Central memory CD8-positive, alpha-beta T cell (primary cell): ENCODE results near the gene AXL.
"Not testable (repeated sequence)": the region's sequence is repeated elsewhere in the genome, so short reads cannot be mapped to it uniquely, and the experiment has no call there.

ENCODE experiments used
- ATAC-seq: fragments of 150-1000 bp; cut with Tn5 transposase; replicated peaks from 2 replicates; pipeline ENCODE4 v1.10.0; 2022; ENCODE audit warnings: mild to moderate bottlenecking, moderate FRiP score, moderate number of reproducible peaks; ENCODE audit not compliant: poor library complexity, severe bottlenecking; ENCODE audit errors: extremely low read depth
- DNase-seq, 2 donors: peaks; one replicate each; pipeline ENCODE4 v3.0.0; 2021; ENCODE audit warnings: low spot score in 2 of 2
- H3K27ac Mint-ChIP-seq: one replicate; pipeline ENCODE4 v1.8.0; 2022; ENCODE audit warnings: low read depth, mild to moderate bottlenecking, moderate library complexity, mixed read lengths
- H3K27me3 Mint-ChIP-seq: one replicate; pipeline ENCODE4 v1.8.0; 2022; ENCODE audit warnings: mixed read lengths
- H3K36me3 Mint-ChIP-seq: one replicate; pipeline ENCODE4 v1.8.0; 2022; ENCODE audit warnings: mild to moderate bottlenecking, moderate library complexity, mixed read lengths; ENCODE audit not compliant: insufficient read depth
- H3K4me1 Mint-ChIP-seq: one replicate; pipeline ENCODE4 v1.8.0; 2022; ENCODE audit warnings: mixed read lengths
- H3K4me3 Mint-ChIP-seq: one replicate; pipeline ENCODE4 v1.8.0; 2022; ENCODE audit warnings: mild to moderate bottlenecking, moderate library complexity, mixed read lengths
- H3K9me3 Mint-ChIP-seq: one replicate; pipeline ENCODE4 v1.8.0; 2022; ENCODE audit warnings: mixed read lengths

Gene AXL

DNA sequence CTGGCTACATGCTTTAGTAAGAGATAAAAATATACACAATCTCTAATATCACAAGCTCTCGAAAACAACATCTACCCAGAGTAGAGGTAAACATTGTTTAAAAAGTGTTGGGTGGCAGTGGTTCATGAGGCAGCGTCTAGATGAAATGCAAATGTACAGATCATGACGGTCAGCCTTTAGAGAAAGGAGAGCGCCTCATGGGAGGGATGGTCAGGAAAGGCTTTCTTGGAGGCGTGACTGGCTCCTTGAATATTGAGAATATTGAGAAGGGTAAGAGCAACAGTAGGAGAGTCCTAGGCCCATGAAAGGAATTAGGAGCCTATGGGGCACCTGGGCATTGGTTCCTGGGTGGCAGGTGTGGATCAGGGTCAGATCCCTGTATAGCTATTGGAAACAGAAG is 55.8 kb downstream of the AXL start:
- Mint-ChIP-seq H3K4me3 (no peak overlapping the region), H3K27ac (no peak overlapping the region), H3K27me3 (no peaks in the 10 kb centered on the region), H3K4me1 (peaks cover 12% of the 10 kb centered on the region), H3K9me3 (no peaks in the 10 kb centered on the region), H3K36me3 (peaks cover 93% of the 10 kb centered on the region)
- DNase-seq, result no peak
- no peak for ATAC-seq

DNA sequence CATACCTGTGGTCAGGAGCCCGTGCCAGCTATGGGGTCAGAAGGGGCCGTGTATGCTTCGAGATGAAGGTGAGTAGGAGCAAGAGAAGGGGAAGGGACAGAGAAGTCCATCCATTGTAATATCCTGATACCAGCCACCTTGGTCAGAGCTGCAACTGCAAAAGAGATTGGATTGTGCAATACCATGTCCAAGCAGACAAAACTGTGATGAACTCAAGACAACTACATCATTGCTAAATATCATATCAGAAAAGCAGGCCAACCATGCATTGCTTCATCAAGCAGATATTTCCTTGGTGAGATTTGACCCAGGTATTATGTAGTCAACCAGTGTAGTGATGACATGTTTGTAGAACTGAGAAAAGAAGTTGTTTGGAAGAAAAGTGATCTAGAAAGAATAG is 57.2 kb downstream of the AXL start:
- H3K4me3 Mint-ChIP-seq, result no peak overlapping the region
- DNase-seq (no peak), ATAC-seq (no peak)
- H3K27ac Mint-ChIP-seq, result no peak overlapping the region
- no peaks in the 10 kb centered on the region for H3K9me3 Mint-ChIP-seq
- H3K27me3 Mint-ChIP-seq, result no peaks in the 10 kb centered on the region
- peaks cover 12% of the 10 kb centered on the region for H3K4me1 Mint-ChIP-seq
- H3K36me3 Mint-ChIP-seq, result peaks cover 95% of the 10 kb centered on the region

DNA sequence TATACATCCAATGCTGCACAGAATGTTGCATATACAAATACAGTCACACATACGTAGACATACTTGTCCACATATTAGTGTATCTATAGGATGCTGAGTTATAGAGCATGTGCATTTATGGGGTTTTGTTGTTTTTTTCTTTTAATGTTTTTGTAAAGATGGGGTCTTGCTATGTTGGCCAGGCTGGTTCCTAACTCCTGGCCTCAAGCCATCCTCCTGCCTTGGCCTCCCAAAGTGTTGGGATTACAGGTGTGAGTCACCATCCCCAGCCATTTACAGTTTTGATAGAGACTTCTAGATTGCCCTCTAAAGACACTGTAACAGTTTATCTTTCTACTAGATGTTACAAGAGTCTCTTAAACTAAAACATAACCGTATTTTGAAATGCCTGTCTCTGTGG is 59.5 kb downstream of the AXL start:
- no peak for DNase-seq
- Mint-ChIP-seq H3K36me3 (peaks cover 91% of the 10 kb centered on the region), H3K4me3 (no peak overlapping the region), H3K4me1 (peaks cover 6% of the 10 kb centered on the region), H3K27me3 (no peaks in the 10 kb centered on the region), H3K9me3 (no peaks in the 10 kb centered on the region), H3K27ac (no peak overlapping the region)
- no peak for ATAC-seq

DNA sequence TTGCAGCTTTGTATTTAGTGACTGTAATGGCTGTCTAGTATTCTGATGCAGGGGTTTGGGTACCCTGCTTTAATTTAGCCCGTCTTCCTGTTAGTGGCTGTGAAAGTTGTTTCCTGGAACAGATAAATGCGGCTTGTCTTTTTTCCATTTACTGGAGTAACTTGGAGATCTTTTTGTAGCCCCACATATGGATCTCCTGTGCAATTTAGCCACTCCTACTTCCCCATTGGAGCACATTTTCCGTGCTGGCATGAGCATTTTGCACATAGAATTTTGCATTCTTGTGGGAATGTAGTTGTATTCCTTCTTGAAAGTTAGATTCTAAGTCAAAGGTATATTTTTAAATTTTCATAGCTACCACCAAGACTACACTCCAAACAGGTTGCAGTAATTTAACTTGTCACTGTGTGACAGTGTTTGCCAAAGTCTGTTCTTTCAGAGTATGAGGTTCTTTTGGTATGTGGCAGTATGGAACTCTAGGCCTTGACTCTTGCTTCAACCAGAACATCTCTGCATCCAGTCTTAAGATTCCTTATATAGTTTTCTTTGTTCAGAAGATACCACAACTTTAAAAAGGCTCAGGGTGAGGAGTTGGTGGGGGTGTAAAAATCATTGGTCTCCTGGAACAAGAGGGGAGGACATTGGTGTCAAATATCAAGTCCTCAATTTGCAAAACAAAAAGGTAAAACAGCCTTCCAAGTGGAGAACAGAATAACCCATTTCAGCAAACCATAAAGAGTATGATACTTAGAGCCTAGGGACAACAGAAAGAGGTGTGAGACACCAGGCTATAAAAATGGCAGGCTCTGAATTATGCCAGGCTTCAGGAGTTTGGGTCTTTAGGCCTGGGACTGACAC is 69.9 kb downstream of the AXL start:
- Mint-ChIP-seq H3K4me3 (no peak overlapping the region), H3K9me3 (no peaks in the 10 kb centered on the region), H3K4me1 (no peaks in the 10 kb centered on the region), H3K36me3 (peaks cover 87% of the 10 kb centered on the region), H3K27me3 (no peaks in the 10 kb centered on the region), H3K27ac (no peak overlapping the region)
- DNase-seq (no peak), ATAC-seq (no peak)

DNA sequence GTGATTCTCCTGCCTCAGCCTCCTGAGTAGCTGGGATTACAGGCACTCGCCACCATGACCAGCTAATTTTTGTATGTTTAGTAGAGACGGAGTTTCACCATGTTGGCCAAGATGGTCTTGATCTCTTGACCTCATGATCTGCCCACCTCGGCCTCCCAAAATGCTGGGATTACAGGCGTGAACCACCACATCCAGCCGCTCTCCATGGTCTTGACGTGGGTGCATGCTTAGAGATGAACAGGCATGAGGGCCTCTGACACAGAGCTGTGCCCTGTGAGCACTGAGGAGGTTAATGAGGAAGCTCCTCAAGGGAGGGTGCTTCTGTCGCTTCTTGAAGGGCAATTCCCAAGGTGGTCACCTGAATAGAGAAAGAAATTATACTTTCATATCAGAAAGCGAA is 70.8 kb downstream of the AXL start:
- peaks cover 88% of the 10 kb centered on the region for H3K36me3 Mint-ChIP-seq
- H3K4me3 Mint-ChIP-seq, result not testable (repeated sequence)

DNA sequence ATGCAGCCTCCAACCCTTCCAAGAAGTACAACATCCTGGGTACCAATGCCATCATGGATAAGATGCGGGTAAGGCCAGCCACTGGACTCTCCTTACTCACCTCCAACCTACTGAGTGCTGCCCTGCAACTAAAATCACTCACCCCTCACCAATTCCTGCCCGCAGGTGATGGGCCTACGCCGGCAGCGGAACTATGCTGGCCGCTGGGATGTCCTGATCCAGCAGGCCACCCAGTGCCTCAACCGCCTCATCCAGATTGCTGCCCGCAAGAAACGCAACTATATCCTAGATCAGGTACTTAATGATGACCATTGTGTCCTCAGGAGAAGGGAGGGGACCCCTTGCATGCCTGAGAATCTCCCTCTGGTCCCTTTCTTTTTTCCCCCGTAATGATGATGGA is 75.4 kb downstream of the AXL start:
- Mint-ChIP-seq H3K27ac (peak overlapping the region; percentile 50), H3K4me1 (peaks cover 48% of the 10 kb centered on the region), H3K36me3 (peaks cover 85% of the 10 kb centered on the region)

More for the DNA sequence above, 70.8 kb downstream of the AXL start:
- not testable (repeated sequence) for ATAC-seq, H3K9me3 Mint-ChIP-seq, DNase-seq, H3K27me3 Mint-ChIP-seq, H3K4me1 Mint-ChIP-seq, H3K27ac Mint-ChIP-seq

DNA sequence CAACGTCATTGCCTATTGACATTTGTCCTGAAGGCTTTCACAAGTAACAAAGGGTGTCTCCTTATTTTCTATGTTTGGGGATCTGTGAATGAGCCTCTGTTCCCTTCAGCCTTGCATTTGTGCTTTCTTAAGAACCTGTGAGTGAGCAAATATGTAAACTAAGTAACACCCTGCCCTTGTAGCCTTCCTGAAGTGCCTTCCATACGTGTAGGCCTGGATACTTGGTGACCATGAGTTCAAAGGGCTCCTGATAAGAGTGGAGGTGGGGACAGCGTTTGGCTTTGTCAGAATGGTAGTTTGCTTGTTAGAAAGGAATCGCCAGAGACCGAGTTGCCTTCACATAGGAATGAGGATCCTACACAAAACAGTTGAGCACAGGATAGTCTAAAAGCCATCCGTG is 76.5 kb downstream of the AXL start:
- H3K36me3 Mint-ChIP-seq, result peaks cover 85% of the 10 kb centered on the region
- H3K4me3 Mint-ChIP-seq, result no peak overlapping the region
- H3K4me1 Mint-ChIP-seq, result peaks cover 60% of the 10 kb centered on the region
- DNase-seq, result no peak
- H3K9me3 Mint-ChIP-seq, result no peaks in the 10 kb centered on the region
- no peak for ATAC-seq
- peak overlapping the region; percentile 94 for H3K27ac Mint-ChIP-seq
- no peaks in the 10 kb centered on the region for H3K27me3 Mint-ChIP-seq

More for the DNA sequence above, 75.4 kb downstream of the AXL start:
- Mint-ChIP-seq H3K27me3 (no peaks in the 10 kb centered on the region), H3K9me3 (no peaks in the 10 kb centered on the region), H3K4me3 (no peak overlapping the region)
- ATAC-seq (no peak), DNase-seq (no peak)

DNA sequence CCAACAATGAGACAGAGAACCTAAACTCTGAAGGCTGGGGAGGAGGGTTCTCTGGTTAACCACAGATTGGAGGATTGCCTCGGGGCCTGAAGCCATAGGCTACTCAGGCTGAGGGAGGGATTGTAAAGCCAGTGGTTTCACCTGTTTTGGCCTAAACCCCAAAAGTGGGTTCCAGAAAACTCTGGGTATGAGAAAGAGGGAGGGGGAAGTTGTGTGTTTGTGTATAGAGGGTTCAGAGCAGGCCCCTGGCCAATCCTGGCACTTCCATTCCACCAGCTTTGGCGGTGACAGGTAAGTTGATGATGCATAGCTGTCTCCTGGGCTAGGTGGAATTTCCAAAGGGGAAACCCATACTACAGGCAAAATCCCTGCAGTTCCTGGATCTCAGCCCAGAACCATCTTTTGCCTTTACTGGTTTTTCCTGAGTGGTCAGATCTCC is 77.4 kb downstream of the AXL start:
- Mint-ChIP-seq H3K4me1 (peaks cover 67% of the 10 kb centered on the region), H3K36me3 (peaks cover 80% of the 10 kb centered on the region), H3K9me3 (no peaks in the 10 kb centered on the region), H3K27me3 (no peaks in the 10 kb centered on the region), H3K27ac (peak overlapping the region; percentile 94), H3K4me3 (peak overlapping the region; percentile 37)
- ATAC-seq (no peak), DNase-seq (no peak)

DNA sequence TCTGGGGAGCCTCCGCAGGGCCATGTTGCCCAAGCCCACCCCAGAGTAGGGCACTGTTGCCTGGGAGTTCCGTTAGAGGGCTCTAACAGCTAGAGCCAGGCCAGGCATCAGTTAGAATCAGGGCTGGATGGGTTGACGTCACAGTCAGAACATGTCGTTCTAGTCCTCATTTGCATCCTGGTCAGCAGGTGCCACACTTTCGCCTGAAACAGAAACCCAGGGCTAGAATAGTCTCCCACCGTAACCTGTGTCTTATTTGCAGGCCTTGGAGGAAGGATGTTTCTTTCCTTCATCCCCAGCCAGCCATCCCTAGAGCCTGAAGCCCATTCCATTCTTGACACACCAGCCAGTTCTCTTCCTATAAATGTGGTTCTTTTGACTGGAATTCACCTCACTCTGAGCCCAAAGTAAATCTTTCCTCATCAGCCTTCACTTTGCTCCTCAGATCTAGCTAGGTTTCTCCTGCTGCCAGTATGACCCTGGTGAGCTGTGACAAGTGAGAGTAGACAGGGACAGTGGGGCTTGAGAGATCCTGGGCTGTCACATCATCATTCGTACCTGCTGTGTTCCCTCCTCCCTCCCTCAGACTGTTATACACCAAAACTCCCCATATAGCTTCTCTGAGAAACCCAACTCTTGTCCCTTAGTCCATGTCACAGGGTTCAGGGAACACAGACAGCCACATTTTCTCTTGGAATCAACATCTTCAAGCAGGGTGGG is 78.8 kb downstream of the AXL start:
- DNase-seq (no peak), ATAC-seq (peak; percentile 22)
- Mint-ChIP-seq H3K36me3 (peaks cover 76% of the 10 kb centered on the region), H3K4me3 (peak overlapping the region; percentile 21), H3K27ac (peak overlapping the region; percentile 94), H3K27me3 (no peaks in the 10 kb centered on the region), H3K4me1 (peaks cover 79% of the 10 kb centered on the region), H3K9me3 (no peaks in the 10 kb centered on the region)

DNA sequence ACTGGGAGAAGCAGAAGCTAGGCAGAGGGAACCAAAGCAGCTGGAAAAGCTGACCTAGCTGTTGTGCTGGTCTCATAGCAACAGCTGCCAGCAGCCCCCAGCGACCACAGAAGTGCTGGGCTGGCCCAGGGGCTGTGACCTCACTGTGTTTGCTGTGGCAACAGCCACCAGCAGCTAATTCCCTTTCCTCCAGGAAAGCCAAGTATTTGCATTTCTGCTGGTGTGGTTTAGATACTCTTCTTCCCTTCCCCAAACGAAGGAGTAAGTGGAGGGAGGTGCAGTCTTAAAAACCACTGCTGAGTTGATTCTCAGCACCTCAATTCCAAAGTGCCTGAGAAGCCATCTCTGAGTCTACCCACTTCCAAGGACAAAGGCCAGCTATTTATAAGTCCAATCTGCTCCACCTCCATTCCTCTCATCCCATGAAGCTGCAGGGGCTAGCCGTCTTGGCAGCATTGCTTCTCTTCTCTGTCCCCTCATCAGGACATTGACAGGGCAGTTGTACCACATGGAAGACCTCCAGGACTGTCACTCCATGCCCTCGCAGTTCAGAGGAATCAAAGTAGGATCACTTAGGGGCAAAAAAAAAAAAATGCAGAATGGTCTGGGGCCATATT is 79.4 kb downstream of the AXL start:
- Mint-ChIP-seq H3K4me1 (peaks cover 85% of the 10 kb centered on the region), H3K27ac (peak overlapping the region; percentile 94), H3K27me3 (no peaks in the 10 kb centered on the region), H3K9me3 (no peaks in the 10 kb centered on the region), H3K4me3 (peak overlapping the region; percentile 21), H3K36me3 (peaks cover 76% of the 10 kb centered on the region)
- ATAC-seq, result peak; percentile 13
- DNase-seq, result peak; percentile 45

DNA sequence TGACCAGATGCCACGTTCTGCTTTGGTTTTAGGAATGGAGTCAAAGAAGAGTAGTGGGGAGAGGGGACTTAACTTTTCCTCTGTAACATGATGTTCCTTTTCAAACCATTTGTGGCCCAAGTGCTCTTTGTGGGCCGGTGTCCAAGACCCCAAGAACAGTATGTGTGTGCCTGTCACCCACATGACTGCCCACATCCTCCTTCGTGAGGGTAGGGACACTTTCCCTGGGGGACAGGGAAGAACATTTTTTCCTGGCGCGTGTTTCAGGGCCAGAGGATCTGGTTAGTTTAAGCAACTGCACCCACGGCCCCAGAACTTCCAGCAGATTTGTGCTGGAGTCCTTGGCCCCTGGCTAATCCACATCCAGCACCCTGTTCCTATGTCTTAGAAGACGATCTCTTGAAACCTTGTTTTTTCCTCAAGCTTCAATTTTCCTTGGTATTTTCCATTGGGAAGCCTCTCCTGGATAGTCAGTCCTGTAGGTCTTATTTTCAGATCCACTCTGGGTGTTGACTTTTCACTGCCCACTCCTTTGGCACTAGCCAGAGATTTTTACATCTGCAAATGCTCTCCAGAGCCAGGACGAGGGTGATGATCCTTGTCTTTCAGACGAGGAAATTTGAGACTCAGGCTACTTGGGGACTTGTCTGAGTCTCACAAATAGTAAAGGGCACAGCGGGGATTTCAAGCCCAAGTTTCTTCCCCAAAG is 80.2 kb downstream of the AXL start:
- H3K4me3 Mint-ChIP-seq, result peak overlapping the region; percentile 23
- H3K4me1 Mint-ChIP-seq, result peaks cover 92% of the 10 kb centered on the region
- DNase-seq, result no peak

DNA sequence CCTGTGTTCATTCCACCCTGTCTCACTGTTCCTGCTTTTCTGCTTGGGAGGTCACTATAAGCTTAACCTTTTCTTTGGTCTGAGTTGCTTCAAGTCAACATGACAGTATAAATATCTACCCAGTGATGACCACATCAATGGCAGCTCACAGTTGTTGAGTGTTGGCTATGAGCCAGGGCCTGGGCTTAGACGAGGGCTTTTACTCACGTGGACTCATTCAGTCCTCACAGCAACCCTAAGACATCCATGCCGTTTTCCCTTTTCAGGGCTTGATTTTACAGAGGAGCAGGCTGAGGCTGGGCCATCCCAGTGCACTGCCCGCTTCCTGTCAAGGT is 80.7 kb downstream of the AXL start:
- Mint-ChIP-seq H3K9me3 (no peaks in the 10 kb centered on the region), H3K36me3 (peaks cover 77% of the 10 kb centered on the region), H3K27me3 (no peaks in the 10 kb centered on the region), H3K4me3 (peak overlapping the region; percentile 23), H3K27ac (peak overlapping the region; percentile 94), H3K4me1 (peaks cover 92% of the 10 kb centered on the region)
- ATAC-seq, result no peak
- no peak for DNase-seq

More for the DNA sequence above, 80.2 kb downstream of the AXL start:
- no peak for ATAC-seq
- Mint-ChIP-seq H3K9me3 (no peaks in the 10 kb centered on the region), H3K36me3 (peaks cover 77% of the 10 kb centered on the region), H3K27me3 (no peaks in the 10 kb centered on the region), H3K27ac (peak overlapping the region; percentile 94)
